ENCODE measurements around the gene MRI1.
"Not testable (repeated sequence)": the region's sequence is repeated elsewhere in the genome, so short reads cannot be mapped to it uniquely, and the experiment has no call there.

Gene MRI1

DNA sequence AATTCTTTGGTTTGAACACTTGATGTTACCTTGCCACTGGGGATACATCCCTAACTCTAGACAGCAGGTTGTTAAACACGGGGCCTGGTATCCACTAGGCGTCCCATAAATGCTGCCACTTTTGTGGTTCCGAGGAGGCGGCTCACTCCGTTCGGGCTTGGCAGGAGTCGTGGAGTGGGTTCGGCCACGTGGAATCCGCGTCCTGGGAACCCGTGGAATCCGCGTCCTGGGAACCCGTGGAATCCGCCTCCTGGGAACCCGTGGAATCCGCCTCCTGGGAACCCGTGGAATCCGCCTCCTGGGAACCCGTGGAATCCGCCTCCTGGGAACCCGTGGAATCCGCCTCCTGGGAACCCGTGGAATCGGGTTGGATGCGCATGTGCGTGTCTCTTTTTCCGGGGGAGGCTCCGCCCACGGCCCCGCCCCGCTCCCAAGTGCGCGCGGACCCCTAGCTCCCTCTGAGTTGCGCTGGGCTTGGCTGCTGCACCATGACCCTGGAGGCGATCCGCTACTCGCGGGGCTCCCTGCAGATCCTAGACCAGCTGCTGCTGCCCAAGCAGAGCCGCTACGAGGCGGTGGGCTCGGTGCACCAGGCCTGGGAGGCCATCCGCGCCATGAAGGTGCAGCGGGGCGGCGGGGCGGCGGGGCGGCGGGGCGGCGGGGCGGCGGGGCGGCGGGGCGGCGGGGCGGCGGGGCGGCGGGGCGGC lies at the start of gene MRI1:
Gene MRI1 (plus strand): TSS at position 422 of the 707 bp plus-strand sequence. CDS start 67 bp downstream, at position 489.
- no peak for DNase-seq (ENCODE audit: low read depth)

DNA sequence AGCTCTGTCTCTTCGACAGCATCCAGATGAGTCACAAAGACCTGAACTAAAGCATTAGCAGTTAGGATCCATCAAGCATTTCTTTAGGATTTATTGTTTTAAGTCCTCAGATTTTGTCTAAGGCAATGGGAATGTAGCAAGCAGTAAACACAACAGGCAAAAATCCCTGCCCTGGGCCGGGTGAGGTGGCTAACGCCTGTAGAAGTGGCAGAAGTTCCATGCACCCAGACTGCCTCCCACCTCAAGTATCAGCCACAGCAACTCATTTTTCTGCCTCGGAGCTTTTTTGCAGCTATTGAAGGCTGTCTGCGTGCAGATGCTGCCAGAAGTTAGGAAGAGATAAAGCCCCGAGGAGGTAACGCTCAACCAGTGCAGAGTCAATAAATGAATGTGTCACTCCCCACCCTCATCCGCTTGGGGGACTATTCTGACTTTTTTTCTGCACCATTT lies 47.1 kb upstream of the MRI1 start:
- no peak for DNase-seq (ENCODE audit: low read depth)

DNA sequence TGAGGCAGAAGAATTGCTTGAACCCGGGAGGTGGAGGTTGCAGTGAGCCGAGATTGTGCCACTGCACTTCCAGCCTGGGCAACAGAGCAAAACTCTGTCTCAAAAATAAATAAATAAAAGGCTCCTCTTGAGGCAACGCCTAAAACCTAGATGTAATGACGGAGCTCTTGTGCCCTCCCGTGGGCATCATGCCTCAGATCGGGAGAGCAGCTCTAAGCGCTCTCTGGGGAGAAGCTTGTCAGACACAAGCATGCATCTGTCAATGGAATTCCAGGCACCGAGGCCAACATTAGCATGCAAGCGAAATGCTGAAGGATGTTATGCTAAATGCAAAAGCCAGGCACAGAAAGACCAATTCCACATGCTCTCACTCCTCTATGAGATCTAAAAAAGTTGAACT lies 45.6 kb upstream of the MRI1 start:
- DNase-seq (ENCODE audit: low read depth) = no peak

DNA sequence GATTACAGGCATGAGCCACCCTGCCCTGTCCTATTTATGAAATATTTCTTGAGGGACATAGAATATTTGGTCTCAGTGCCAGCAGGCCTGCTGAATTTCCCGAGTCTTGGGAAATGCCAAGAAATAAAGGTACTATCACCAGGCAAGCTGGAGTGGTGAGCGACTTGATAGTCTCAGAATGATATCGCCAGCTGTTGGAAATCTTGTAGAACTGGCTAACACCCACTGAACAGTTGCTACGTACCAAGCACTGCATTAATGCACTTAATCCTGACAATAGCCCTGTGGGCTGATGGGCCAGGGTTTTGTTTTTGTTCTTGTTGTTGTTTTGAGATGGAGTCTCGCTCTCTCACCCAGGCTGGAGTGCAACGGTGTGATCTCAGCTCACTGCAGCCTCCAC lies 42.2 kb upstream of the MRI1 start:
- DNase-seq (ENCODE audit: low read depth) = no peak

DNA sequence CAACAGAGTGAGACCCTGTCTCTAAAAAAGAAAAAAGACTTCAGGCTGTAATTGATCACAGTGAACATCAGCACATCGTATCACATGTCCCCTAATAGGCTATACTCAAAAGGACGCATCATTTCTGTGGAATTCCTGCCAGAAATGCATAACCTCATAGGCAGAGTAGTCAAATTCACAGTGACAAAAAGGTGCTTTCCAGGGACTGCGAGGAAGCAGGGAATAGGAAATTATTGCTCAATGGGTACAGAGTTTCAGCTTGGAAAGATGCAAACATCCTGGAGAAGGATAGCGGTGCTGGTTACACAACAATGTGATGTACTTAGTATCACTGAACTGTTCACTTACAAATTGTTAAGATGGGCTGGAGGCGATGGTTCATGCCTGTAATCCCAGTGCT lies 41.1 kb upstream of the MRI1 start:
- no peak for DNase-seq (ENCODE audit: low read depth)

DNA sequence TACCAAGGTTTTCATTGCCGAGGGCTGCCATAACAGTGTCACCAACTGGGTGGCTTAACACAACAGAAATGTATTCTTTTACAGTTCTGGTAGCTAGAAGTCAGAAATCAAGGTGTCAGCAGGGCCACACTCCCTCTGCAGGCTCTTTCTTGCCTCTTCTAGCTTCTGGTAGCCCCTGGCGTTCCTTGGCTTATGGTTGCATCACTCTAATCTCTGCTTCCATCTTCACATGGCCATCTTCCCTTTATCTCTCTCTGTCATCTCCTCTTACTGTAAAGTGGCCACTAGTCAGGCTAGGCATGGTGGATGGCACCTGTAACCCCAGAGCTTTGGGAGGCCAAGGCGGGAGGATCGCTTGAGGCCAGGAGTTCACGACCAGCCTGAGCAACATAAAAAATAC lies 38.0 kb upstream of the MRI1 start:
- DNase-seq (ENCODE audit: low read depth) = no peak

DNA sequence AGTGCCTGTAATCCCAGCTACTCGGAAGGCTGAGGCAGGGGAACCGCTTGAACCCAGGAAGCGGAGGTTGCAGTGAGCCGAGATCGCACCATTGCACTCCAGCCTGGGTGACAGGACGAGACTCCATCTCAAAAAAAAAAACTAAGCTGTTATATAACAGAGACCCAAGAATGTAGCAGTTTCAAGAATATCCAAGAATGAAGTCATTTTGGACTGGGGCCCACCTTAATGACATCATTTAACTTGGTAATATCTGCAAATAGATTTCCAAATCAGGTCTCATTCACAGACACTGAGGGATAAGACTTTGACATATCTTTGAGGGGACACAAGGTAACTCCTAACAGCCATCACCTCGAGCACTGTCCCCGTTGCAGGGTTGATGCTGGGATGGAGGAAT lies 36.5 kb upstream of the MRI1 start:
- no peak for DNase-seq (ENCODE audit: low read depth)

DNA sequence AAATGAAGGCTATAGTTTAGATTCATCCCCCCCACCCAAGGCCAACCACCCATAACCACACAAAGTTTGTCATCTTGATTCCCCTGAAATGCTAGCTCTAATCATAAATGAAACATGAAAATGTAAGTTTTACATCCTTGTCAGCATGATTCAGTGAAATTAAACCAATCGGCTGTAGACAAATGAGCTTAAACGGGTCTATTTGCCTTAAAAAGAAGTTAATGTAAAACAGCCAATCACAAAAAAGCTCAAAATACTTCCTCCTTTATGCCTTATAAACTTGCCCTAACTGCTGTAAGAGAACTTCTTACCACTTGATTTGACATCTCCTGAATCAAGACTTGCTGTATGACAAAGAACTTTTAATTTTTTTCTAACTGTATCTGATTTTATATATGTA lies 34.5 kb upstream of the MRI1 start:
- no peak for DNase-seq (ENCODE audit: low read depth)

DNA sequence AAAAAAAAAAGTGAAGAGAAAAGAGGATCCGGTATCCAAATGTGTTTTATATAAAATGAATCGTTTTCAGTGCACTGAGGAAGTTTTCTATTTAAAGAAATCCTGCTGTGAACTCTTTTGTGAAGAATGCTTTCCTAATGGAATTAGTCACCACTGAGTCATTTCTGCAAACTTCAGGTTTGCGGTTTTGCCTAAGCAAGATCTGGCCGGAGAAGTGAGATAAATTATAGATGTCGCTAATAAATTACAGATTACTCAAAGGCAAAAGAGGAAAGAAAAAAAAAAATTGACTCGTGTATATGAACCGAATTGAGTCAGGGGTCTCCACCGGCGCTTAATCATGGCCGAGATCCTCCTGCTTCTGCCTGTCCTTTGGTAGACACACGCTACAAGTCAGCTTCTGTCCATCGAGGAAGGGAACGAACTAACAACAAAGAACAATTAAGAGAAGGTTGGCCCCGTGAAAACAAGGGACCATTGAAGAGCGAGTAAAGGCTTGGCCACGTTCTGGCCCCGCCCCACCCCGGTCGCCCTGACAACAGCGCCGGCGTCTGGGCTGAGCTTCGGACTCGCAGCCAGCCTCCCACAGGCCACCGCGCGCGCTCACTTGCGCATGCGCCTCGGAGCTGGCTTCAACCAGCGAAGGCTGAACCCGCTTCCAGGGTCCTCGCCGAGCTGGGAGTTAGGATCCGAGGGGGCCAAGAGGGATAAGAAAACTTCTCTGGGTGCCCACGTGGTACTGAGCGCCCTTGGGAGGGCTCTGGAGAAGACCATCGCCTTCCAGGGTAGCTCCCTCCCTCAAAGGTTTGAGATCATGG lies 33.0 kb upstream of the MRI1 start:
- DNase-seq (ENCODE audit: low read depth) = peak; percentile 90

DNA sequence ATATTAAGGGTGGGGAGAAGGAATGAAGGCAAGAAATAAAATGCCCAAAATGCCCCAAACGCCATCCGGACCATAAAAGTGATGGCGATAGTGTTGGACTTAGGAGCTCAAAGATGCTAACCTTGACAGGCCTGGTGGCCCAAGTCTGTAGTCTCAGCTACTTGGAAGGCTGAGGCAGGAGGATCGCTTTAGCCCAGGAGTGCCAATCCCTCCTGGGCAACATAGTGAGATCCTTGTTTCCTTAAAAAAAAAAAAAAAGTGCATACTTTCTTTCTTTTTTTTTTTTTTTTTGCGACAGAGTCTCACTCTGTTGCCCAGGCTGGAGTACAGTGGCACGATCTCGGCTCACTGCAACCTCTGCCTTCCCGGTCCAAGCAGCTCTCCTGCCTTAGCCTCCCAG lies 32.0 kb upstream of the MRI1 start:
- DNase-seq (ENCODE audit: low read depth) = no peak

DNA sequence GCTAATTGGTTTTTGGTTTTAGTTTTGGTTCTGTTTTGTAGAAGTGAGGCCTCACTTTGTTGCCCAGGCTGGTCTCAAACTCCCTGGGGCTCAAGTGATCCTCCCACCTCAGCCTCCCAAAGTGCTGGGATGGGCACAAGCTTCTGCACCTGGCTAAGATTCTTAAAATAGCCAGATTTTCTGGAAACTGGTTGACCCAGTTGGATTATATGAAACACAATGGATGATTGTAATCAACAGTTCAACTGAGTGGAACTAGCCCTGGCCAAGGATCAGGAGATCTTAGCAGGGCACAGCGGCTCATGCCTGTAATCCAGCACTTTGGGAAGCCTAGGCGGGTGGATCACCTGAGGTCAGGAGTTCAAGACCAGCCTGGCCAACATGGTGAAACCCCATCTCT lies 29.6 kb upstream of the MRI1 start:
- DNase-seq (ENCODE audit: low read depth) = no peak

DNA sequence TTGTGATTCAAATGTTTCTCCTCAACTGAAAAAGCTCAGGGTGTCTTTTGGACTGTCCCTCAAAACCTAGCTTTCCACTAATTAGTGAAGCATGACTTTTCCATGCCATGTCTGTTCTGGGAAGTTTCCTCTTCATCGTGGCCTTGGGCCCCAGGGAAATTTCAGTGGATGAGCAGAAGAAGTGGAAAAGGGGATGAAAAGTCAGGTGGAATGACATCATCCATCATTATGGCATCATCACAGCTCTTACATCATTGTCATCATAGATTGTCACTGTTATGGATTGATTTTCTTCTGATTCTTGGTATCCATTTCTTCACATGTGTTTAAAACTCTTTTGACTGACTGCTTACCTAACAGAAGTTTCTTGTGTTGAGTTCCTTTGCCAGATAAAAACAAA lies 26.2 kb upstream of the MRI1 start:
- no peak for DNase-seq (ENCODE audit: low read depth)

DNA sequence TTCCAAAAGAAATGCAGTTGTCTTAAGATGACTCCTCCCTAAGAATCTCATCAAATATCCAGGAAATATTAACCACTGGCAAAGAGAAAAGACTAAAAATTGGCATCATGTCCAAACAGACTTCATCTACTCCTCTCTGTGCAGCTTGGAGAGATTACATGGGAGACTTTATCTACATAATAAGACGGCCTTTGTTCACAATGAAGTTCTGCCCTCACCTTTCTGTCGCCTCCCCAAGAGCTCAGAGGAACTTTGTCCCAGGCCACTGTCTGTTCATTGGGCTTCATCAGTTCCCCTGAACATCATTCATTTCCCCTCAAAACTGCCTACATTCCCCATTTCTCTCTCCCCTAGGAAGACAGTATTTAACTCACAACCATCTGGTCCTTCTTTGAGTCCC lies 22.4 kb upstream of the MRI1 start:
- DNase-seq (ENCODE audit: low read depth) = no peak

DNA sequence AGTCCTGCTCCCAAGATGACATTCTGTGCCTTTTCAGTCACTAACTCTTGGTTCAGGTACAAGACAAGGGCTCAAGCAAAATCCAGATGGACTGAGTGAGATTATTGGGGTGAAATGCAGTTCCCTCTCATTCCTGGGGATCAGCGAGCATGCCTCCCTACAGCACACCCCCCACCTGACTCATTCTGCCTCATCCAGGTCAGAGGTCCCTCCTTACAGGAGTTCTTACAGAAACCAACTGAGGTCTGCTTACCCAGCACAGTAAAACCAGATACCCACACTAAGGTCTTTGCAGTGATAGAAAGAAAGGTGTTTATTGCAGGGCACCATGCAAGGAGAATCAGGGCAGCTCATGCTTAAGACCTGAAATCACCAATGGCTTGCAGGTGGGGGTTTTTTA lies 21.6 kb upstream of the MRI1 start:
- no peak for DNase-seq (ENCODE audit: low read depth)

DNA sequence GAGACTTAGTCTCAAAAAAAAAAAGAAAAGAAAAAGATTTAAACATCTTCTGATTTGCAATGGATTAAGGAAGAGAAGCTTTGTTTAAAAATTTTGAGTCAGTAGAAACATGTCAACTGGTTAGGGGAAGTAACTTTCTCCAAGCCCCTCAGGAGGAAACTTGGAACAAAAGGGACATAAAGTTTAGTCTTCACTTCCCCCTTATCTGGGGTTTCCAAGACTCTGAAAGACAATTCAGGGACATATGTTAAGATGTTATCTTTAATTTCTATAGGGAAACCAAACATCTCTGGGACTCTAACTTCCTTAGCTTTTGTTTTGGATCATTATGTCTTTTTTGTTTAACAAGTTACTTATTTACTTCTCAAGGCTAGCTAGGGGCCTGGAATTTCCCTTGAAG lies 20.1 kb upstream of the MRI1 start:
- no peak for DNase-seq (ENCODE audit: low read depth)

DNA sequence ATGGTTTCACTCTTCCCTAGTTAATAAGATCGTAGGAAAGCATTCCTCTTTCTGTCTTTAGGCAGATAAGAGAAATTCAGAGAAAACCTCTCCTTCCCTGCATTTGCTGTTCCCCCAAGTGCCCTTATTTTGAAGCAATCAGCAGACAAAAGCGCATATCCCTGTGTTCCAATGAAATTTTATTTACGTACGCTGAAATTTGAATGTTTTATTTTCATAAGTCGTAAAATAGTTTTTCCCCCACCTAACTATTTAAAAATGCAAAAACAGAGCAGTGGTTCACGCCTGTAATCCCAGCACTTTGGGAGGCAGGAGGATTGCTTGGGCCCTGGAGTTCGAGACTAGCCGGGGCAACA lies 17.2 kb upstream of the MRI1 start:
- no peak for DNase-seq (ENCODE audit: low read depth)

DNA sequence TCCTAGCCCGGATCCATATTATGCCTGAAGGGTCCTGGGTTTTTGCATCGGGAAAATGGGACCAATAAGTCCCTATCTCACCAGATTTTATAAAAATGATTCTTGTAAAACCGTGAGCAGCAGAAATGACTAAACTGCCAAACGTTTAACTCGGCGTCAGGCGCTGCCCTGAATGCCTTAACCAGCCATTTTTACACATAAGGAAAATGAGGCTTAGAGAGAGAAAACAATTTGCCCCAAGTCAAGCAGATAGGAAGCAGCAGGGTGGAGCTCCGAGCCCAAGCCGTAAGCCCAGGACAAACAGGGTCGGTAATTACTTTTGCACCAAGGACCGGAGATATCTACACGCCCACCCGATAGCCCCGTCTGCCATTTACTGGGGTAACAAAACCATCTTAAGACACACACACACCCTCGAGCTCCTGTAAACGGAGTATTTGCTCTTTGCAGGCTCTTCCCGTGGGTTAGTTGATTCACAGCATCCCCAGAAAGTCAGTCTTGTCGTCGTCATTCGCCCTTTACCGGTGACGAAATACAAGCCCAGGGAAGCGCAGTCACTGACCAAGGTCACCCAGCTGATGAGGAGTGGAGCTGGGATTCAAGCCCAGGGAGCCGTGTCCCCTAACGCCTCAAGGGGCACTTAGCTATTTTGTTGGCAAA lies 16.0 kb upstream of the MRI1 start:
- no peak for DNase-seq (ENCODE audit: low read depth)

DNA sequence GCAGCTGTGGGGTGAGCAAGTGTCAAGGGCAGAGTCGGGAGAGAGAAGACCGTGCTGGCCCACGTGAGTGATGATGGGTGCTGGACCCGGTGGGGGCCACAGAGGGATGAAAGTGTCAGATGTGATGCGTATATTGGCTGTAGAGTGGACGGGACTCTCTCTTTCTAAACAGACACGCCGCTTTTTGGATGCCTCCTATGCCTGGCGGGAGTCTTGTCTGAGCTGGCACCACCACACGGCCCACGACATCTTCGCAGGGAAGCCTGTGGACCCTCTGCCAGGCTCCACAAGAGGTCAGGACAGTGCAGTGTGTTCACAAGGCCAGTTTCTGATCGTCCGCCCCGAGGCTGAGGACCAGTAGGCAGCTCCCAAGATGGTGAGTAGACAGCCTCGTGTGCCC lies 12.9 kb upstream of the MRI1 start:
- no peak for DNase-seq (ENCODE audit: low read depth)

DNA sequence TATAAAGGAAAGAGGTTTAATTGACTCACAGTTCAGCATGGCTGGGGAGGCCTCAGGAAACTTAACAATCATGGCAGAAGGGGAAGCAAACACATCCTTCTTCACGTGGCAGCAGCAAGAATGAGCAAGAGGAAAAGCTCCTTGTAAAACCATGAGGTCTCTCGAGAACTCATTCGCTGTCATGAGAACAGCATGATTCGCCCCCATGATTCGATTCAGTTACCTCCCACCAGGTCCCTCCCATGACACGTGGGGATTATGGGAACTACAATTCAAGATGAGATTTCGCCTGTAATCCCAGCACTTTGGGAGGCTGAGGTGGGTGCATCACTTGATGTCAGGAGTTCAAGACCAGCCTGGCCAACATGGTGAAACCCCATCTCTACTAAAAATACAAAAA lies 10.7 kb upstream of the MRI1 start:
- DNase-seq (ENCODE audit: low read depth) = not testable (repeated sequence)

DNA sequence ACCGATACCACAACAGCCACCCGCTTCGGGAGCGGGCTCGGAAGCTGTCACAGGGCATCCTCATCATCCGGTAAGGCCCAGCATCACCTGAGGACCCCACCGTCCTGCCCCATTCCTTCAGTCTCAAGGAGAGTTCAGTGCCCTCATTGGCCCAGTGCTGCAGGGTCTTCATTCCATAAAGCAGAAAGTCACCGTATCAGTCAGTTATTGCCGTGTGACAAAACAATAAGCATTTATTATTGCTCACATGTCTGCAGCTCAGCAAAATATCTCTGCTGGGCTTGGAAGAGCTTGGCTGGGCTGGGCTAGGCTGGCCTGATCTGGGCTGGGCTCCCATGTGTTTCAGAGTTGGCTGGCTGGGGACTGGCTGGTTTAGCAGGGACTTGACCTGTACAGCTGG lies 8.1 kb upstream of the MRI1 start:
- DNase-seq (ENCODE audit: low read depth) = no peak

DNA sequence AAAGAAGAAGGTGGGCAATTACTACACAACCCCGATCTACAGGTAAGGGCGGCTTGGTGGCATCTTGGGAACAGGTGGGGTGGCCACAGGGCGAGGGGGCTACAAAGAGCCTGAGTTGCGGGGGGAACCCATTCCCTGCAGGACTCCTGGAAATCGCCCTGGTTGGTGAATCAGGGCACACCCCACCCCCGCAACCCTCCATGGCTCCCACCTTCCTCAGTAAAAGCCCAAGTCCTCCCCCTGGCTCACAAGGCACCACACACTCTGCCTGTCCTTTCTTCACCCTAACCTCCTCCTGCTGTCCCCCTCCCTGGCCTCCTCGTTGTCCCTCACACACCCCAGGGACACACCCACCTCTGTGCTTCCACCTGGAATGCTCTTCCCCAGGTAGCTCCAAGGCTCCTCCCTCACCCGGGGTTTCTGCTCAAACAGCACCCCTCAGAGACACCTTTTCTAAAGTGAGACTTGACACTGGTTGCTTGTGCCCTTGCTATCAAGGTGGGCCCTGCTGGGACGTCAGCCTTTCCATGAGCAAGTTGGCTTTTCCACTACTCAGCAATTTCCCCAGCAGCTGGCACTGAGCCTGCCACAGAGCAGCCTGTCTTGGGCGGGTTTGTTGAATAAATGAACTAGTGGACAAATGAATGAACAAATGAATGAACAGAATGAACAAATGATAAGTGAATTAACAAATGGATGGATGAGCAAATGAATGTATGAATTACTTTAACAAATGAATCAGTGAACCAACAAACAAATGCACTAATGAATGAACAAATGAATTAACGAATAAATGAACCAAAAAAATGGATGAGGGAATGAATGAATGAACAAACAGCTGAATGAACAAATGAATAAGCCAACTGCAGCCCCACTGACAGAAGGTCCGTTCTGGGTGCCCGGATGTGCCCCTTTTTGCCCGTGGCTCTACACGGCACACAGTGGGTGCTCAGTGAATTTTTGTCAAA lies 6.2 kb upstream of the MRI1 start:
- no peak for DNase-seq (ENCODE audit: low read depth)

DNA sequence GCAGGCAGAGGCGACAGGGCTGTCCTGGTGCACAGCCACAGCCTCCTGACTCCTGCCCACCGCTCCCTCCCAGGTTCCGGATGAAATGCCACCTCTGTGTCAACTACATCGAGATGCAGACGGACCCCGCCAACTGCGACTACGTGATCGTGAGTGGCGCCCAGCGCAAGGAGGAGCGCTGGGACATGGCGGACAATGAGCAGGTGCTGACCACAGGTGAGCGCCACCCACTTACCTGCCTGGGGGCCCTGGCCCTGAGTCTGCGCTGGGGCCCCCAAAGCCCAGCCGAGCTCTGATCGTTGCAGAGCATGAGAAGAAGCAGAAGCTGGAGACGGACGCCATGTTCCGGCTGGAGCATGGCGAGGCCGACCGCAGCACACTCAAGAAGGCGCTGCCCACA lies 5.5 kb upstream of the MRI1 start:
- no peak for DNase-seq (ENCODE audit: low read depth)

Data from HS-27A (cell line).